Peyer's patch (tissue), 4 donors: Measurements from ENCODE around the gene SIPA1L3.
"Not testable (repeated sequence)": the region's sequence is repeated elsewhere in the genome, so short reads cannot be mapped to it uniquely, and the experiment has no call there.

Experiments used
- POLR2A ChIP-seq, 2 donors: fragments of 450-650 bp; IDR thresholded peaks; one replicate each; pipeline ENCODE4 v1.5.1; 2017; ENCODE audit warnings: antibody characterized with exemption in 2 of 2, mild to moderate bottlenecking in 2 of 2, moderate library complexity in 2 of 2
- TF ChIP-seq, protein P1 (sequence below), 6 experiments: fragments of 450-650 bp in 4 of 6; fragments of 200-600 bp in 2 of 6; sonication (generic) in 1 of 6; IDR thresholded peaks; one replicate each; pipeline ENCODE4 v1.5.1; 2017 to 2019; ENCODE audit warnings: antibody characterized with exemption in 6 of 6, mild to moderate bottlenecking in 3 of 6, moderate library complexity in 1 of 6

DNA sequence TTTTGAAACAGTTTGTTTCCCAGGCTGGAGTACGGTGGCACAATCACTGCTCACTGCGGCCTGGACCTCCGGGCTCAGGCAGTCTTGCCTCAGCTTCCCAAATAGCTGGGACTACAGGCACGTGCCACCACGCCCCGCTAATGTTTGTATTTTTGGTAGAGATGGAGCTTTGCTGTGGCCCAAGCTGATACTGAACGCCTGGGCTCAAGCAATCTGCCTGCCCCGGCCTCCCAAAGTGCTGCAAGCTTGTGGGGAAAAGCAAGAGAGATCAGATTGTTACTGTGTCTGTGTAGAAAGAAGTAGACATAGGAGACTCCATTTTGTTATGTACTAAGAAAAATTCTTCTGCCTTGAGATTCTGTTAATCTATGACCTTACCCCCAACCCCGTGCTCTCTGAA, 41.1 kb upstream of the SIPA1L3 start:
- TF ChIP-seq, protein P1, sequence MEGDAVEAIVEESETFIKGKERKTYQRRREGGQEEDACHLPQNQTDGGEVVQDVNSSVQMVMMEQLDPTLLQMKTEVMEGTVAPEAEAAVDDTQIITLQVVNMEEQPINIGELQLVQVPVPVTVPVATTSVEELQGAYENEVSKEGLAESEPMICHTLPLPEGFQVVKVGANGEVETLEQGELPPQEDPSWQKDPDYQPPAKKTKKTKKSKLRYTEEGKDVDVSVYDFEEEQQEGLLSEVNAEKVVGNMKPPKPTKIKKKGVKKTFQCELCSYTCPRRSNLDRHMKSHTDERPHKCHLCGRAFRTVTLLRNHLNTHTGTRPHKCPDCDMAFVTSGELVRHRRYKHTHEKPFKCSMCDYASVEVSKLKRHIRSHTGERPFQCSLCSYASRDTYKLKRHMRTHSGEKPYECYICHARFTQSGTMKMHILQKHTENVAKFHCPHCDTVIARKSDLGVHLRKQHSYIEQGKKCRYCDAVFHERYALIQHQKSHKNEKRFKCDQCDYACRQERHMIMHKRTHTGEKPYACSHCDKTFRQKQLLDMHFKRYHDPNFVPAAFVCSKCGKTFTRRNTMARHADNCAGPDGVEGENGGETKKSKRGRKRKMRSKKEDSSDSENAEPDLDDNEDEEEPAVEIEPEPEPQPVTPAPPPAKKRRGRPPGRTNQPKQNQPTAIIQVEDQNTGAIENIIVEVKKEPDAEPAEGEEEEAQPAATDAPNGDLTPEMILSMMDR (IDR thresholded peaks at IDR 0.05): not testable (repeated sequence)
- TF ChIP-seq POLR2A (IDR thresholded peaks at IDR 0.05): not testable (repeated sequence)
